Measurements from ENCODE around the gene ASB1.
A peak's percentile ranks its signal among the peaks of the same experiment; 100 is the strongest.

The ASB1 gene

GRCh38 chr2:238424313-238424700 lies 2.4 kb upstream of the ASB1 start:
- Mint-ChIP-seq H3K27ac (no peak overlapping the region), H3K4me3 (peak overlapping the region; percentile 48), H3K4me1 (peaks cover 29% of the 10 kb centered on the region), H3K9me3 (no peaks in the 10 kb centered on the region), H3K27me3 (peaks cover 6% of the 10 kb centered on the region), H3K36me3 (peaks cover 13% of the 10 kb centered on the region)
- CTCF ChIA-PET, result no interaction called here
- no peak for DNase-seq

- Mint-ChIP-seq H3K36me3 (peaks cover 22% of the 10 kb centered on the region), H3K27me3 (peaks cover 4% of the 10 kb centered on the region), H3K27ac (peak overlapping the region; percentile 83), H3K9me3 (no peaks in the 10 kb centered on the region), H3K4me1 (peaks cover 35% of the 10 kb centered on the region), H3K4me3 (peak overlapping the region; percentile 86)
- no peak for DNase-seq
- CTCF ChIA-PET, result no interaction called here
These were observed 1.2 kb upstream of the ASB1 start for GRCh38 chr2:238425505-238425978.

DNA sequence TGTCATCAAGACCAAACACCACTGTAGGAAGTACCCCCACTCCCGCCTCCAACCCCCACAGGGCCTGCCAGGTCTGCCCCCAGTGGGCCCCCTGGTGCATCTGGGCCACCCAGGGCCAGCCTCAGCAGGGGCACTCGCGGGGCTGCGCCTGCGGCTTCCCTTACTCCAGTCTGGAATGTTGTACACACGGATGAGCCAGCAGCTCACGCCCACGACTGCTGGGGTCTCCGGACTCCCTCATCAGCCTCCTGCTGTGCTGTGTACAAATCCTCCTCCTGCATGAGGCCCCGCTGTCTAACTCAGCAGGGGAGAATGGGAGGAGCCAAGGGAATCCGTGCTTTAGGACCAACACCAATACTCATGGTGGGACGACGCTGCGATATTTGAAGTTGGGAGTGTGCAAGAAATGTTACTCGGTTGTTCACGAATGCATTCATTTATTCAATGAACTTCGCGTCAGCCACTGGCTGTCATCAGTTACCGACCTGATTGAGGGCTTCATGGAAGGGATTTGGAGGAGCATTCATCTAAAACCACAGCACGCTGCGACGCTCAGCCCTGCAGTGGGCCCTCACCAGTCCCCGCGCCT lies 654 bp upstream of the ASB1 start:
- peak overlapping the region; percentile 88 for H3K27ac Mint-ChIP-seq
- peak overlapping the region; percentile 86 for H3K4me3 Mint-ChIP-seq
- H3K36me3 Mint-ChIP-seq, result peaks cover 24% of the 10 kb centered on the region
- no peaks in the 10 kb centered on the region for H3K27me3 Mint-ChIP-seq
- no peak for DNase-seq
- H3K4me1 Mint-ChIP-seq, result peaks cover 36% of the 10 kb centered on the region
- no peaks in the 10 kb centered on the region for H3K9me3 Mint-ChIP-seq
- CTCF ChIA-PET, result no interaction called here

DNA sequence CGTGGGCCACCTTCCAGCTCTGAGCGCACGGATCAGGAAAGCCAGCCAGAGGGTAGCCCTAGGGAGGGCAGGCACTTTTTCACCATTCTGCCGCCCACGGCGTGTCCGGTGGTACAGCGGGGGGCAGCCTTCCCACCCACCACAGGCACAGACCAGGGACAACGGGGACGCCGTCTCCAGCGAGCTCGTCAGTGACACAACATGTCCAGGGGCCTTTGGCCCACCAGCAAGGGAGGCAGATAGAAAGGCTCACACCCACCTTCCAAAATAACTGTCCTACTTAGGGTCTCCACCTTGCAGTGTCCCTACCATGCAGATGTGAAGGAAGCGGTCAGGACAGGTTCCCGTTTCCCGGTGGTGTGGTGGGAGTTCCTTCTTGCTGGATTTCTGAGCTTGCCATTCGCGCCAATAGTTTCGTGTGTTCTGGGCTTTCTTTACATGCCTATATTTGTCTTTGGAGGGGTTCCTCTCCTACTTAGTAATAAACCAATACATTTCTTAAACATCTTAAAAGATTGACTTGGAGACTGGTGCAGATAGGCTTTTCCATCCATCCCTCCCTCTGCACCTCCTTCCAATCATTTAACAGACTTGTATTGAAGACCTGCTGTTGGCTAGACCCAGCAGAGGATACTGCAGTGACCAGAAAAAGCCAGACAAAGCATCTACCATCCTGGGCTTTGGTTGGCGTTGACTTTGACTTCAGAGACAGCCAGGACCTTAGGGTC lies 872 bp downstream of the ASB1 start:
- Mint-ChIP-seq H3K27ac (peak overlapping the region; percentile 88), H3K9me3 (no peaks in the 10 kb centered on the region), H3K4me3 (peak overlapping the region; percentile 92), H3K27me3 (no peaks in the 10 kb centered on the region), H3K36me3 (peaks cover 26% of the 10 kb centered on the region), H3K4me1 (peaks cover 45% of the 10 kb centered on the region)
- no peak for DNase-seq
- CTCF ChIA-PET, result interaction anchor here (0.7 to 1.7 kb wide), 2 partner anchors 58 to 70 kb away, joined by 3 read pairs; no protein-coding TSS in a partner anchor

- Mint-ChIP-seq H3K27me3 (no peaks in the 10 kb centered on the region), H3K4me1 (peaks cover 45% of the 10 kb centered on the region), H3K27ac (no peak overlapping the region), H3K36me3 (peaks cover 33% of the 10 kb centered on the region), H3K4me3 (peak overlapping the region; percentile 92), H3K9me3 (no peaks in the 10 kb centered on the region)
- CTCF ChIA-PET, result no interaction called here
- DNase-seq, result no peak
These were observed 2.1 kb downstream of the ASB1 start for GRCh38 chr2:238428866-238429265.

GRCh38 chr2:238430781-238431180 lies 4.1 kb downstream of the ASB1 start:
- no peaks in the 10 kb centered on the region for H3K9me3 Mint-ChIP-seq
- CTCF ChIA-PET, result interaction anchor here (1.1 kb wide), 1 partner anchor 73 kb away, joined by 3 read pairs; no protein-coding TSS in a partner anchor
- no peaks in the 10 kb centered on the region for H3K27me3 Mint-ChIP-seq
- peaks cover 39% of the 10 kb centered on the region for H3K4me1 Mint-ChIP-seq
- DNase-seq, result no peak
- H3K36me3 Mint-ChIP-seq, result peaks cover 48% of the 10 kb centered on the region
- no peak overlapping the region for H3K27ac Mint-ChIP-seq
- no peak overlapping the region for H3K4me3 Mint-ChIP-seq

- Mint-ChIP-seq H3K9me3 (no peaks in the 10 kb centered on the region), H3K36me3 (peaks cover 52% of the 10 kb centered on the region), H3K27ac (no peak overlapping the region), H3K4me1 (peaks cover 35% of the 10 kb centered on the region), H3K4me3 (no peak overlapping the region), H3K27me3 (no peaks in the 10 kb centered on the region)
- CTCF ChIA-PET, result interaction anchor here (1.1 kb wide), 1 partner anchor 74 kb away, joined by 3 read pairs; no protein-coding TSS in a partner anchor
- DNase-seq, result no peak
These were observed 4.7 kb downstream of the ASB1 start for GRCh38 chr2:238431456-238431855.

- CTCF ChIA-PET, result interaction anchor here (1.4 kb wide), 1 partner anchor 63 kb away, joined by 4 read pairs; no protein-coding TSS in a partner anchor
- Mint-ChIP-seq H3K36me3 (peaks cover 57% of the 10 kb centered on the region), H3K4me1 (peaks cover 25% of the 10 kb centered on the region), H3K4me3 (no peak overlapping the region), H3K9me3 (no peaks in the 10 kb centered on the region), H3K27me3 (no peaks in the 10 kb centered on the region), H3K27ac (no peak overlapping the region)
- DNase-seq, result no peak
These were observed 6.7 kb downstream of the ASB1 start for GRCh38 chr2:238433300-238433915.

DNA sequence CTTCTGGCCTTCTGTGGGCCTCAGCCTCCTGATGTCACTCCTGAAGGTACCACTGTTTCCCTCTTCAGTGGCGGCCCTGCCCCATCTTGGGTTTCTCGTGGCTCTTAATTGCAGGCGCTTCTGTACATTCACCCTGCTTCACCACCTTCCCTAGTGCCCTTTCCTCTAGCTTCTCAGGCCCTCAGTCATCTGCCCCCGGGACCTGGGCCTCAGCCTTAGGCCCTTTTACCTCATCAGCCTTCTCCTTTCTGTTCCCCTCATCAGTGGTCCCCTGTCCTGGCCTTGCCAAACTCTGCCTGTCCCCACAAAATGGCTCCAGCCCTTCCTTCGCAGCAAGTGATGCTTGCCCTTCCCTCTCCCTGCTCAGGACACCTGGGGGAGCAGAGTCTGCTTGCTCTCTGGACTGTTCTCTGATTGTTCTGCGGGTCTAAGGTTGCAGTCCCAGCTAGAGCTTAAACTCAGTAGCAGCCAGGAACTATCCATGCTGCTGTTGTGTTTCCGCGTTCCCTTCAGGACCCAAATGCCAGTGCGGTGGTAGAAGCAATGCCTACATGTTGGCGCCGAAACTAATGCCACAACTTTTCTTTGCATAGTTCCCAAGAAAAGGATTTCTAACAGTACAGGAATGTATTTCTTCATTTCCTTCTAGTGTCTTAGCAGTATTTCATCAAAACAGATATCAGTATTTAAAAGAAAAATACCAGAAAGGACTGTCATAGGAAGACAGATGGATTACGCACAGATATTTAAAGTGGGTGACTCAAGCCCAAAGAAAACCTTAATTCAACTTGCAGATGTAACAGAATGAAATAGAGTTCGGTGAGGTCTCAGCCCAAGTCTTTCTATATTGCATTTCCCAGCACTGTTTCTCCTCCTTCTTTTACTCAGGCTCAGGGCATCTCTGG lies 7.5 kb downstream of the ASB1 start:
- CTCF ChIA-PET, result interaction anchor here (1.4 kb wide), 1 partner anchor 63 kb away, joined by 4 read pairs; no protein-coding TSS in a partner anchor
- no peak for DNase-seq

DNA sequence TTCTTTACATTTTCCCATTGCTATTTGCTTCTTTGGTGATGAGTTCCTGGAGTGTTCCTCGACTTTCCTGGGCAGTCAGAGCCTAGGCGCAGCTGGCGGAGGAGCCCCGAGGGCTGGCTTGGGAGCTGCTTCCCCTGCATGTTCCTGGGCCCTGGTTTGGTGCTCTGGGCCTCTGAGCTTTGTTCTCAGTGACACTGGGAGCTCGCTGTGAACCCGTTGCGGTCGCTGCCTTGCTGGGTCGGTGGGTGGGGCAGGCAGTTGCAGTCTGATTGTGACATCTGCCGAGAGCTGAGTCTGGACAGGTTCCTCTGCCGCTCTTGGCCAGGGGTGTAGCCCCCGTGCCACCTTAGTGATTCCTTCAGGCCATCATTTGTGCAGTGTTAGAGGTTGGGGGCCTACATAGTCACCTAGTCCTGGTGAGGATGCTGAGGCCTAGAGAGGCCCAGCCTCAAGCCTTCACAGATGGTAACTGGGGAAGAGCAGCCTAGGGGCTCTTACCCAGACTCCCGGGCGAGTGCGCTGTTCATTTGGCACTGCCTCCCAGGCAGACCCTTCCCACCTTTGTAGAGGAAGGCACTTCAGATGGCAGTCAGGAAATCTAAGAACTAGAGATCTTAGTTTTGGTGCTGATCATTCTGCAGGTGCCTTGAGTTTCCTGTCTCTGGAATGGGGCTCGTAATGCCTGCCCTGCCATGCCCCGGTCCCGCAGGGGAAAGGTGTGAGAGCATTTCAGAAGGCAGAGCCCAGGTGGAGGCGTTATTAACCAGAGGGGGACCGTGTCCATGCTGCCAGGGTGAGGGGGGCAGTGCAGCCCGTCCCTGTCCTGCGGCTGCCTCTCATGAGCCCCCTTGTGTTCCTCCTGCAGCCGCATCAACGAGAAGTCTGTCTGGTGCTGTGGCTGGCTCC lies 8.4 kb downstream of the ASB1 start:
- CTCF ChIA-PET, result no interaction called here
- Mint-ChIP-seq H3K4me3 (no peak overlapping the region), H3K9me3 (no peaks in the 10 kb centered on the region), H3K27me3 (no peaks in the 10 kb centered on the region), H3K36me3 (peaks cover 56% of the 10 kb centered on the region), H3K4me1 (peaks cover 23% of the 10 kb centered on the region), H3K27ac (no peak overlapping the region)
- no peak for DNase-seq

More for the DNA sequence above, 7.5 kb downstream of the ASB1 start:
- no peaks in the 10 kb centered on the region for H3K9me3 Mint-ChIP-seq
- H3K36me3 Mint-ChIP-seq, result peaks cover 59% of the 10 kb centered on the region
- H3K27ac Mint-ChIP-seq, result no peak overlapping the region
- H3K4me3 Mint-ChIP-seq, result no peak overlapping the region
- peaks cover 25% of the 10 kb centered on the region for H3K4me1 Mint-ChIP-seq
- H3K27me3 Mint-ChIP-seq, result no peaks in the 10 kb centered on the region

GRCh38 chr2:238435752-238436096 lies 9.0 kb downstream of the ASB1 start:
- Mint-ChIP-seq H3K36me3 (peaks cover 57% of the 10 kb centered on the region), H3K9me3 (no peaks in the 10 kb centered on the region), H3K4me1 (peaks cover 26% of the 10 kb centered on the region), H3K4me3 (no peak overlapping the region), H3K27ac (no peak overlapping the region), H3K27me3 (no peaks in the 10 kb centered on the region)
- no peak for DNase-seq
- CTCF ChIA-PET, result no interaction called here

DNA sequence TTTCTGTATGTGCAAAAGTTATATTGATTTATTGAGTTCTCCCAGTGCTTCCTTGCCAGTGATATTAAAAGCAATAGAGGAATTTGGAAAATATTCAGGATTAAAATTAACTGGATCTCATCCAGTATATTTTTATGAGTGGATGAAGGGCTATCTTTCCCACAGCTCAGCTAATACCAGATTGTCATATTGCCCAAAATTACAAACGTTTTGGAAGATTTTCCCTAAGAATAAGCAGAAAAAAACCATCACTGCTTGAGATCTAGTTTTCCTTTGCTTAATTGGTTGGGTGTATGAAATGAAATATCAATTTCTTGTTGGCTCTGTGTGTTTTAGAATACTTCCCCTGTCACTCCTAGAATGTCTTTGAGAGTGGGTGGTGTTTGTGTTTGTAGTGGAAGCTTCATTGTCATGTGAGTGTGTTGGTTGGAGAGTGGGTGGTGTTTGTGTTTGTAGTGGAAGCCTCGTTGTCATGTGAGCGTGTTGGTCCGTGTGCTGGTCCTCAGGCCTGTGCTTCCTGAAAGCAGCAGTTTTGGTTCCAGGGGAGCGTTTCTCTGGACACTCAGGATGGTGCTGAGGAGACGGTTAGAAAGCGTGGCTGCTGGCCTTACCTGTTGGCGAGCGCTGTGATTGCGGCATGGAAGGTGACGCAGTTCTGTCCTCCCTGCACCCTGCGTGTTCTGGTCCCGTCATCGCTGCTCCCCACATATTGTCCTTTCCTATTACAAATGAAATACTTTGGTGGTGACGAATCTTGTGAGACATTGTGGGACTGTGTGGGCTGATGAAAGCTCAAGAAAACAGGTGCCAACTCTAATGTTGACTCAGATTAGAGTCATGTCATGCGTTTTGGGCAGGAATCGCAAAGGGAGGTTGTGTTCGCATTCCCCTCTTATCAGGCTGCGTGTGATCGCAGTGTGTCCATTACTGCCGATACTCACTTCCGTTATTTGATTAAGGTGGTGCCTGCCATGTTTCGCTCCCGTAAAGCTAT lies 12.4 kb downstream of the ASB1 start:
- H3K27ac Mint-ChIP-seq, result peak overlapping the region; percentile 24
- H3K4me1 Mint-ChIP-seq, result peaks cover 22% of the 10 kb centered on the region
- H3K27me3 Mint-ChIP-seq, result no peaks in the 10 kb centered on the region
- peaks cover 53% of the 10 kb centered on the region for H3K36me3 Mint-ChIP-seq
- DNase-seq, result no peak
- no peak overlapping the region for H3K4me3 Mint-ChIP-seq
- CTCF ChIA-PET, result no interaction called here
- no peaks in the 10 kb centered on the region for H3K9me3 Mint-ChIP-seq

Measured in activated naive CD4-positive, alpha-beta T cell treated with anti-CD3 and anti-CD28 coated beads, Interleukin-2, amount 10 ng/mL, durations not matched to agents 7 days and 5 days (primary cell).